DMS114 treated with DMSO at 0.1 percent for 48 hours (cell line): ENCODE measurements around the gene TNK1.

Experiments used
- DNase-seq: peaks from one replicate; lab custom pipeline; 2025; ENCODE audit not compliant: unreplicated experiment; lab: John Stamatoyannopoulos, UW

The TNK1 gene

GRCh38 chr17:7389924-7390910 is 9.3 kb downstream of the TNK1 start:
- DNase-seq, result no peak

- no peak for DNase-seq
Observed at GRCh38 chr17:7391307-7391706, 10.4 kb downstream of the TNK1 start.

- no peak for DNase-seq
Observed at GRCh38 chr17:7392696-7393612, 12.1 kb downstream of the TNK1 start.

DNA sequence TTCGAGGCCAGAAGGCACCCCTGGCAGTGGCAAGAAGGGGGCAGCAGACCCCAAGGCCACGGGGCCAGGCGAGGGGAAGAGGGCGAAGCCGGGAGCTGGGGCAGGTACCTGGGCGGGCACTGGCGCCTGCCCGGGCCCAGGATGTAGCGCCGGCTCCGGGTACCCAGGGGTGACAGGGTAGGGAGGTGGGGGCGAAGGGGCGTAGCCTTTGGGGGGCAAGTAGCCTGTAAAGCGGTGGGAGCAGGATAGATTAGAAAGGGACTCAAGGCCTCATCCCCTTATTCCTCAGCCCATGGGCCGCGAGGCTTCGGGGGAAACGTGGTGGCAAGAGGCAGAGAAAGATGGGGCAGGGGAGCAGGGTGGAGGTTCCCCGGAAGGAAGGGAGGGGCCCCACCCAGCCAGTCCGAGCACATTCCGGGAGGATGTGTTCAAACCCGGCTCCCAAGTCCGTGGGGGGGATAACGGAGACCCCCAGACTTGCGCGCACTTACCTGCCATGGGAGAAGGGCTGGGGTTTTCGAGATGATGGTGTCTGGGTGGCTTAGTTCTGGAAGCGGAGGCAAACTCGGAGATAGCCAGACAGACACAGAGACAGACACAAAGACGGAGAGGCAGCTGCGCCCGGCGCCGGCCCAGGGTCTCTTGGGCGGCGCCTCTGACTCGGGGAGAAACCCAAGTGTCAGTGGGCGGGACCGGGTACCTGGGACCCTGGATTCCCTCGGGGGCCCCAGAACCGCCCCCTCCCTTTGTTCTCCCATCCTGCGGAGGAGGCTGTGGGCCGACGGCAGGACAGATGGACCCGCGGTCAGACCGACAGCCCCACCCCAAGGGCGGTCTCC is 12.9 kb downstream of the TNK1 start:
- DNase-seq, result no peak

DNA sequence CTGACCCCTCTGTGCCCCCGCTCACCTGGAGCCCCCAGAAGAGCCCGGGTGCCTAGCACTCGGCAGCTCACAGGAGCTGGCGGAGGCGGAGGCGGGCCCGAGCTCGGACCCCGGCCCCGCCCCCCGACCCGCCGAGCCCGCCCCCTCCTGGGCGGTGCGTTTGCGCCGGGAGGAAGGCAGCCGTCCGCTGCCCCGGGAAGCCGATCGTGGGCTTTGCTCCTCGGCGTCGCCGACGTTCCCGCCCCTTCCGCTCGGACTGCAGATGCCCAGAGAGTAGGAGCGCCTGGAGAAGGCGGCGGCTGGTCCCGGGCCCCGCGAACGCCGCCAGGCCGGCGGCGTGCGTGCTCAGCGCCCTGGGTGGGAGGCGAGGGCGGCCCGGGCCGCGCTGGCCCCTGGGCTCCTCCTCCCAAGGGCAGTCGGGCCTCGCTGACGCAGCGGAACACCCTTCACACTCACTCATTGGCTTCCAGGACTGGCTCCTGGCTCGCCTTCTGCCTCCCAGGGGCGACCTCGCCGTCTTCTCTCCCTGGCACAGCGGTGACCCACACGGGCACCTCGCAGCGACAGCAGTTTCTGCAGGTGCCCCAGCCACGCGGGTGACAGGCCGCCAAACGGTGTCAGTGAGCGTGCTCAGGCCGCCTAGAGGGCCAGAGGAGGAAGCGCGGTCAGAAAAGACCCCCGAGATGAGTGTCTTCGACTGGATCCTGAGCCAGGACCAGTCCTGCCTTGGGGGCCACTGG is 13.7 kb downstream of the TNK1 start, which contains the start of gene PLSCR3:
Gene PLSCR3, minus strand, starts transcription at position 74 of the 740 bp plus-strand sequence. CDS start 415 bp downstream, outside the sequence.
- DNase-seq, result peak; percentile 69

- DNase-seq, result no peak
Observed at GRCh38 chr17:7396147-7396546, 15.3 kb downstream of the TNK1 start.

- DNase-seq, result no peak
Observed at GRCh38 chr17:7398612-7399011, 17.7 kb downstream of the TNK1 start.

DNA sequence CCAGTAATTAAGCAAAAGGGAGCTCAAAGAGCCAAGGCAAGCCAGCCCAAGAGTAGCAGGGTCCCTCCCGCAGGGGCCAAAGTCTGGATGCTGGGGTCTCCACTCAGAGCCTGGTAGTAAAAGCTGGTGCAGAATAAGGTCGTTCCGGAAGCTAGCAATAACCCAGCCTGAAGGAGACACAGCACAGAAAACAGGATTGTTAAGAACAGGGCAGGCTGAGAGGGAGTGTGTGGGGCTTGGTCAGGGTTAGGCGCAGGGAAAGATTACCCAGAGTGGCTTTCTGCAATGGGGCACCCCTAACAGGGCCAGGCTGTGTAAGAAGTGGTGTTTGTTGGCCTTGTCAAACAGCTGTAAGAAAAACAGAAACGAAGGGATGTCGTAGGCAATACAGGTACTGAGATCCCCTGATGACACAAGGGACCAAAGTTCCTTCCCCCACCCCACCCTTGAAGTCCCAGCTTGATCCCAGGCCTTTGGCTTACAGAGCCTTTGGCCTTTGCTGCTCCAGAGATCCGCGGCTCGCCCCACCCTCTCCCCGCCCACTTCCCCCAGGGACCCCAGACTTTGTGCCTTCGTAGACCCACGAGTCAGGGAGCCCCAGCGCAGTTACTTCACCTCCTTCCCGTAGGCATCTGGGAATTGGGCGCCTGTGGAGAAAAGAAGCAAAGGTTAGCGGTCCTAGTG is 22.3 kb downstream of the TNK1 start:
- no peak for DNase-seq

DNA sequence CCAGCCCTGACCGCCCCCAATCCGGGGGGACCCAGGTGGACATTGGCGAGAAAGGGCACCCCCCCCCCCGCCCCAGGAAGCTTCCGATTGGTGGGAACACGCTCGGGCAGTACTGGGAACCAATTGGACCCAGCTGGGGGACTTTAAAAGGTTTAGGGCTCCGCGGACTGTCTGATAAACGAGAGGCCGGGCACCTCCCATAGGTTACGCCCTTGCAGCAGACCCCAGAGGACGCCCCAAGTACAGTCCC is 22.8 kb downstream of the TNK1 start:
- no peak for DNase-seq

GRCh38 chr17:7403977-7404736 is 23.3 kb downstream of the TNK1 start, which contains the start of gene TMEM256:
TMEM256 (minus strand) TSS chr17:7404097; CDS start chr17:7404084, 13 bp downstream.
- DNase-seq, result peak; percentile 97

- no peak for DNase-seq
Observed at GRCh38 chr17:7404737-7405349, 24.0 kb downstream of the TNK1 start.

GRCh38 chr17:7405350-7406234 is 24.7 kb downstream of the TNK1 start:
- no peak for DNase-seq

- no peak for DNase-seq
Observed at GRCh38 chr17:7406235-7406825, 25.4 kb downstream of the TNK1 start.

GRCh38 chr17:7407082-7407481 is 26.2 kb downstream of the TNK1 start:
- DNase-seq, result no peak

DNA sequence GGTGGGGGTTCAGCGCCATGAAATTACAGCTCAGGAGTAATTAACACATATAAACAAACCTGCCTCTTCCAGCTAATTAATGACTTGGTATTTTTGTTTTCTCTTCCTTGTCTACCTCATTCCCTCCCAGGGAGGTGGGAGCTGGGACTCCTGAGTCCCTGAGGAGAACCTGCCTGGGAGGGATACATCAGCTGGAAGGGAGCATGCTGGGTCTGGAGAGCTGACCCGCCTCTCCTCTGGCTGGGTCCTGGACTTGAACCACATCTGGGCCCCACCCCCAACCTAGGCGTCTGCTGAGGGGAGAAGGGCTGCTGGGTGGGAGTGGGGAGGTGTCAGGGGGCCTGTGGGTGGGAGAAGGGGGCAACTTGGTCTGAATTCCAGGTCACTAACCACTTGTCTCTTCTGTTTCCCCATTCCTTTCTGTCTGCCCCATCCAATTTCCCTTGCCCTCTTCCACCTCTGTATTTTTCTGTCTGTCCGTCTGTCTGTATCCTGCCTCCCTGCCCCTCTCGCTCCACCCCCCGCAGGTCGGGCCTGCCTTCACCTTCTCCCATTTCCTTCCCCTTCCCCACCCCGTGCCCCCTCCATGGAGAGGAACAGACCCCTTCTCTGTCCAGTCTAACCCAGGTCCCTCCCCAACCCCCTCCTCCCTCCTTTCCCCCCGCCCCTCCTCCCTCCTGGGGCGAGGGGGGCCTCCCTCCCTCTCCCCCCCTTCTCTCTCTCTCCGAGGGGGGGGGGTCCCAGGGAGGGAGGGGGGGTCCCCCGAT is 26.8 kb downstream of the TNK1 start, which contains the start of gene NLGN2:
Gene NLGN2, plus strand, starts transcription at position 361 of the 767 bp plus-strand sequence. CDS start 411 bp downstream, outside the sequence.
- DNase-seq, result no peak

DNA sequence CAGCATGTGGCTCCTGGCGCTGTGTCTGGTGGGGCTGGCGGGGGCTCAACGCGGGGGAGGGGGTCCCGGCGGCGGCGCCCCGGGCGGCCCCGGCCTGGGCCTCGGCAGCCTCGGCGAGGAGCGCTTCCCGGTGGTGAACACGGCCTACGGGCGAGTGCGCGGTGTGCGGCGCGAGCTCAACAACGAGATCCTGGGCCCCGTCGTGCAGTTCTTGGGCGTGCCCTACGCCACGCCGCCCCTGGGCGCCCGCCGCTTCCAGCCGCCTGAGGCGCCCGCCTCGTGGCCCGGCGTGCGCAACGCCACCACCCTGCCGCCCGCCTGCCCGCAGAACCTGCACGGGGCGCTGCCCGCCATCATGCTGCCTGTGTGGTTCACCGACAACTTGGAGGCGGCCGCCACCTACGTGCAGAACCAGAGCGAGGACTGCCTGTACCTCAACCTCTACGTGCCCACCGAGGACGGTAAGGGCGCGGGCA is 27.4 kb downstream of the TNK1 start:
- no peak for DNase-seq
